ENCODE data around the gene LIPN.

DNA sequence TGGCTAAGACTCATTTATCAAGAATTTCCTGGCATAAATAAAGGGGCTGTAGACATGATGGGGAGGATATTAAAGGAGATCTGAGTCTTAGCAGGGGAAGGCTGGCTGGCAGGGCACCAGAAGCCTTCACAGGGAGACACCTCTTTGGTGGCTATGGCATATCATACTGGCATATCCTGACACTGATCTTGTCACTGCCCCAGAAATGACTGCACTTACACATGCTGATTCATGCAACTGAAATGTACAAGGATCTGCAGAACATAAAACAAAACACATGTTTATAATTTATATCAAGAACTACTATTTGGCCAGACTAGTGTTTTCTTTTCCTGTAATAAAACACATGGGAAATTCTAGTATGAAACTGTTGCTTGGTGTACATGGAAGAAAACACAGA, 5.5 kb upstream of the LIPN start:
- no peak for TF ChIP-seq EZH2 (IDR thresholded peaks at IDR 0.05; ENCODE audit: insufficient read depth, poor library complexity, severe bottlenecking)
- TF ChIP-seq EZH2phosphoT487 (IDR thresholded peaks at IDR 0.05; ENCODE audit: insufficient read depth, low read depth): no peak
